HepG2 (cell line): ENCODE measurements around the gene ALG14.

ENCODE experiments used
- ARNTL ChIP-seq: sonication (generic); formaldehyde crosslinking; IDR thresholded peaks from 2 replicates; pipeline ENCODE4 v1.4.0; 2020; ENCODE audit warnings: mild to moderate bottlenecking, missing genetic modification reagents
- CTCF ChIP-seq: sonication (generic); formaldehyde crosslinking; IDR thresholded peaks from 2 replicates; pipeline ENCODE4 v1.5.0; 2020; ENCODE audit warnings: mild to moderate bottlenecking, missing genetic modification reagents, moderate library complexity
- GATAD2A ChIP-seq: IDR thresholded peaks from 2 replicates; pipeline ENCODE4 v1.6.1; 2016
- GRHL1 ChIP-seq: sonication (generic); formaldehyde crosslinking; conservative IDR thresholded peaks from 2 replicates; pipeline ENCODE4 v1.8.0; 2022; ENCODE audit warnings: missing genetic modification reagents
- MEIS1 ChIP-seq: sonication (generic); formaldehyde crosslinking; IDR thresholded peaks from 2 replicates; pipeline ENCODE4 v1.9.0; 2021; ENCODE audit warnings: mild to moderate bottlenecking, missing genetic modification reagents, moderate library complexity, borderline replicate concordance
- MEIS2 ChIP-seq: sonication (generic); formaldehyde crosslinking; IDR thresholded peaks from 2 replicates; pipeline ENCODE4 v1.9.0; 2021; ENCODE audit warnings: mild to moderate bottlenecking, missing genetic modification reagents
- MXI1 ChIP-seq: IDR thresholded peaks from 3 replicates; pipeline ENCODE4 v1.6.1; 2012; ENCODE audit warnings: low read depth, low read length, inconsistent platforms, borderline replicate concordance
- POLR2A ChIP-seq, 2 experiments: IDR thresholded peaks; 2 replicates each; pipeline ENCODE4 v1.6.1; 2011; ENCODE audit warnings: low read depth in 2 of 2, low read length in 2 of 2, mild to moderate bottlenecking in 1 of 2, moderate library complexity in 1 of 2; ENCODE audit not compliant: insufficient read depth in 1 of 2
- SRSF1 ChIP-seq: fragments of 200-400 bp; formaldehyde crosslinking; optimal IDR thresholded peaks from 2 replicates; pipeline ENCODE3; 2017; ENCODE audit warnings: mild to moderate bottlenecking, low read depth, low read length, moderate library complexity
- TARDBP ChIP-seq: sonication (generic); formaldehyde crosslinking; IDR thresholded peaks from 2 replicates; pipeline ENCODE4 v1.8.0; 2022; ENCODE audit warnings: mild to moderate bottlenecking, missing genetic modification reagents
- TBP ChIP-seq: sonication (generic); formaldehyde crosslinking; IDR thresholded peaks from 2 replicates; pipeline ENCODE4 v1.5.0; 2020; ENCODE audit warnings: missing genetic modification reagents
- ZNF83 ChIP-seq: sonication (generic); formaldehyde crosslinking; IDR thresholded peaks from 2 replicates; pipeline ENCODE4 v1.4.0; 2020; ENCODE audit warnings: missing genetic modification reagents, mild to moderate bottlenecking, borderline replicate concordance

- no peak for TF ChIP-seq ARNTL (CRISPR knock-in tag)
- no peak for TF ChIP-seq CTCF (CRISPR knock-in tag)
- TF ChIP-seq POLR2A (IDR thresholded peaks at IDR 0.05; ENCODE audit: insufficient read depth in 1 of 2, low read depth in 2 of 2, low read length in 2 of 2), result no peak
- TF ChIP-seq TARDBP (CRISPR knock-in tag), result no peak
- TF ChIP-seq TBP (CRISPR knock-in tag), result no peak
- TF ChIP-seq MEIS2 (CRISPR knock-in tag), result no peak
- no peak for TF ChIP-seq MXI1
- no peak for TF ChIP-seq MEIS1 (CRISPR knock-in tag)
- TF ChIP-seq GATAD2A (CRISPR knock-in tag), result no peak
- TF ChIP-seq ZNF83 (CRISPR knock-in tag), result no peak
- TF ChIP-seq SRSF1, result no peak
- TF ChIP-seq GRHL1 (CRISPR knock-in tag), result no peak
Observed at GRCh38 chr1:95034506-95034905, 38.2 kb downstream of the ALG14 start.
